ENCODE data around the gene JSRP1. TPM values are rescaled to one million over a fixed set of nuclear protein-coding genes. Genes with fewer than 3 reads are reported as not detected.

The JSRP1 gene
- total RNA-seq, 1 donor from 2014 or later, result not detected

DNA sequence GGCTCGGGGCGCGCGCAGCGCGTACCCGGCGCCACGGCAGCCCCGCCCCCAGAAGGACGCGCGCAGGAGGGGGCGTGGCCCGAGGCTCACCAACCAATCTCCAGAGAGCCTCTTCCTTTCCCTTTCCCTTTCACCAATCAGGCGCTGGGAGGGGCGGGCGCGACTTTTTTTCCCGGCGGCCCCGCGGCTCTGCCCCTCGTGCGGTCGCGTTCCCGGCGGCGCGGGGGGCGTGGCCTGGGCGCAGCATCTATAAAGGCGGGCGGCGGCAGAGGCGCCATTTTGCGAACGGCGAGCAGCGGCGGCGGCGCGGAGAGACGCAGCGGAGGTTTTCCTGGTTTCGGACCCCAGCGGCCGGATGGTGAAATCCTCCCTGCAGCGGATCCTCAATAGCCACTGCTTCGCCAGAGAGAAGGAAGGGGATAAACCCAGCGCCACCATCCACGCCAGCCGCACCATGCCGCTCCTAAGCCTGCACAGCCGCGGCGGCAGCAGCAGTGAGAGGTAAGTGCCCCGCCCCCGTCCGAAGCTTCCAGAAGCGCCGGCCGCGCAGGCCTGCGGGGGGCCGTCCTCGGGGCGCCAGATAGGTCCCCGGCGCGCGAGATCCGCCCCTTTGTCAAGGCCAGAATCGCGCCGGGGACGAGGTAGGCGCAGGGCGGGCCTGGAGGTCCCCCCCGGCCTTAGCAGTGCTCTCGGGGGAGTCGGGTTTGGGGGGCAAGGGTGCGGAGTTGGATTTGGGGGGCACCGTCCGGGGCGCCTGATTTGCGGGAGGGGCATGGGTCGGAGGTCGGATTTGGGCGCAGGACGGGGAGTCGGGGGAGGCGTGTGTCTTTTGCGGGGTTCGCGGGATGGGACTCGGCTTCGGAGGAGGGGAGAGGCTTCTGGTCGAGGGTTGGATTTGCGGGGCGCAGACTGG, 13.3 kb upstream of the JSRP1 start:
- DNase-seq (peak; percentile 99), ATAC-seq (peak; percentile 87)
- intact Hi-C loops (cut with micrococcal nuclease), result no loop called here

DNA sequence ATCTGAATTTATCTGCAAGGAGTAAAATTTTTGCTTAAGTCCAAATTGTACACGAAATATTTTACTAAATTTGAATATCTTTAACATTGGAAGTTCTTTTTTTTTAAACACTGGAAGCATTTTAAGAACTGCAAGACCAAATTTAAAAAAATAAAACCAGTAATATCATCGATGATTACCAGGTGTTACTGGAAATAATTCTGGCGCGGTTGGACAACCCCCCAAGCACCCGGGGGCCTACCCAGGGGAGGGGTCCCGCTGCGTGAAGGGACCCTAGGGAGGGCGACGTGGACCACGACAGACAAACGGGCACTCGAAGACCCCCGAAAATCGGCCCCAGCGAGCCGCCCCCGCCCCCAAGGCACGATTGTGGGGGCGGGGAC, 12.6 kb upstream of the JSRP1 start:
- intact Hi-C loops (cut with micrococcal nuclease), result no loop called here
- DNase-seq (no peak), ATAC-seq (no peak)

DNA sequence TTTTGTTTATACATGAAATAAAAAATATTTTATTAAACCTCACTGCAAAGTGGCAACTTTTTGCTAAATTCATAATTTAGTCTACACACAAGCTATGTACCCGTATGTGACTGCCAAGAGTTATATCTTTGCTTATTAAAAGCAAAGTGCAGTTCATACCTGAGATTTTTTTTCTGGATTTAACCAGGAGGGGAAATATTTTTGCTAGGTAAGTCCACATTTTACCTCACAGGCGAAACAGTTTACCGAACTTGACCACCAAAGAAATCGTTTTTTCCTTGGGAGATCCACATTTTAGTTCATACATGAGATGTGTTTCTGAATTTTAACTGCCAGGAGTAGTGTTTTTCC, 12.2 kb upstream of the JSRP1 start:
- ATAC-seq (no peak), DNase-seq (no peak)
- intact Hi-C loops (cut with micrococcal nuclease), result no loop called here

DNA sequence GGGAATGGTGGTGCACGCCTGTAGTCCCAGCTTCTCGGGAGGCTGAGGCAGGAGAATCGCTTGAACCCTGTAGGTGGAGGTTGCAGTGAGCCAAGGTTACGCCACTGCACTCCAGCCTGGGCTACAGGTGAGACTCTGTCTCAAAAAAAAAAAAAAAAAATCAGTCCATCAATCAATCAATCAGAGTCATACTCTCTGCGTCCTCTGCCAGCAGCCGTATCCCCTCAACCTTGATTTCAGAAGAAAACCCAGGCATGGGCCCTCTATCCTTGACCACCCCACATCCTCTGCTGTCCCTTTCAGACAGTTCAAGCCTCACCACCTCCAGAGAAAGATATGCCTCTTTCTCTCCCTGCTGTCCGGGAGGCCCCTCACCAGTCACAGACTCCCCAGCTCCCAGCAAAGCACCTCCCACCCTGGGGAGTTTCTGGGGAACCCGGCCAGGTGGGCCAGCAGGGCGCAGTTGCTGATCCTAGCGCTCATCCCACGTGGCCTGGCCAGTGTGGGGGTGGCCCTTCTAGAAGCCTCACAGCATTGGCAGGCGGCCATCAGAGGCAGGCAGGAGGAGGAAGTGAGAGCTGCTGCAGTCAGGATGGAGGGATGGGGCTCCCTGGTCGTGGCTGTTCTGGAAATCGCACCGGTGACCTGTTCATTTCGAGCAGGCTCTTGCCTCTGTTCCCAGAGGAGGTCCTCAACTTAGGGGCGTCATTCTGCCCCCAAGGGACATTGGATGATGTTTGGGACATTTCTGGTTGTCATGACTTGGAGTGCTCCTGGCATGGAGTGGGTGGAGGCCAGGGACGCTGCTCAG, 10.2 kb upstream of the JSRP1 start:
- peak; percentile 92 for DNase-seq
- ATAC-seq, result no peak
- intact Hi-C loops (cut with micrococcal nuclease), result no loop called here

DNA sequence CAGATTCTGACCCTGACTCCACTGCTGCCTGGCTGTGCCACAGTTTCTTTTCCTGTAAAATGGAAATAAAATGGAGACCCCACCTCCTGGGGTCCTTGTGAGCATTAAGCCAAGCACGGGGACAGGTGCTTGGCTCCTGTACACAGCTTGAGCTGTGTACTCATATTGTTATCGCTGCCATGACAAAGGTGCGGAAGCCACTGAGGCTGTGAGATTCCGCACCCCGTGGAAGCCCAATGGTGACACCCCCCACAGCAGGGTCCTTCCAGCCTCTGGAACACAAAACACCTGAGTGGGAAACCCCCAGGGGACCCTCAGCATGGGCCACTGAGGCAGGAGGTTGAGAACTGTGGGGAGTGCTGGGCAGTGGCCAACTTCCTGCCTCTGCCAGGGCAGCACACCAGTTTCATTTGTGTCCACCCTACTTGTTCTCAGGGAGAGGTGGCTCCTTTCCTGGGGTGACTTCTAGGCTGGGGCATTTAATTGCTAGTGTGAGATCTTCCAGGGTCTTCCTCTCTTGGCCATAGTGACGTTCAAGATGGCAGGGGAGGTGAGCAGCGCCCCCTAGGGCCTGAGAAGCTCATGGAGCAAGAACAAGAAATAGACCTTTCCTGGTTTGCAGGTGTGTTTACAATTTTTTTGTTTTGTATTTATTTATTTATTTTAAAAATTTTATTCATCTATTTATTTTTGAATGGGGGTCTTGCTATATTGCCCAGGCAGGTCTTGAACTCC, 5.4 kb upstream of the JSRP1 start:
- DNase-seq (peak; percentile 66), ATAC-seq (no peak)
- intact Hi-C loops (cut with micrococcal nuclease), result no loop called here

DNA sequence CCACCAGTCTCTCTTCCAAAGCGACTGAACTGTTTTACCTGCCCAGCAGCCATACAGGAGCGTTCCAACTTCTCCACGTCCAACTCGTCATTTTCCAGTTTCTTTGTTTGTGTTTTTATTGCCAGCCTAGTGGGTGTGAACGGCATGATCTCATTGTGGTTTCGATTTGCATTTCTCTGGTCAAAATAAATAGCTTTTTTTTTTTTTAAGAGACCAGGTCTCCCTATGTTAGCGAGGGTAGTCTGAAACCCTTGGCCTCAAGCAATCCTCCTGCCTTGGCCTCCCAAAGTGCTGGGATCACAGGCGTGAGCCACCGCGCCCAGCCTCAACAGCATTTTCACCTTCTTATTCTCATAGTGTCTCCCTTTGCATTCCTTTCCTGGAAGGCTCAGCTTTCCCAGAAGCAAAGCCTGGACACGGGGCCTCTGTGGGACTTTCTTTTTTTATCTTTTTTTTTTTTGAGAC, 4.2 kb upstream of the JSRP1 start:
- intact Hi-C loops (cut with micrococcal nuclease), result no loop called here
- ATAC-seq, result no peak
- DNase-seq, result no peak

DNA sequence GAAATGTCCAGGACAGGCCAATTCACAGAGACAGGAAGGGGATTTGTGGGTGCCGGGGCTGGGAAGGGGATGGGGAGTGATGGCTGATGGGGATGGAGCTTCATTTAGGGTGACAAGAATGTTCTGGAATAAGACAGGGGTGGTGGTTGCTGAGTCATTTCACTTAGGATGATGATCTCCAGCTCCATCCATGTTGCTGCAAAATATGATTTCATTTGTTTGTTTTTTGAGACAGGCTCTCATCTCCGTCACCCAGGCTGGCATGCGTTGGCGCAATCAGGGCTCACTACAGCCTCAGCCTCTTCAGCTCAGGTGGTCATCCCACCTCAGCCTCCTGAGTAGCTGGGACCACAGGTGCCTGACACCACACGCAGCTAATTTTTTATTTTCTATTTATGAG, 3.1 kb upstream of the JSRP1 start:
- DNase-seq (no peak), ATAC-seq (no peak)
- intact Hi-C loops (cut with micrococcal nuclease), result no loop called here

DNA sequence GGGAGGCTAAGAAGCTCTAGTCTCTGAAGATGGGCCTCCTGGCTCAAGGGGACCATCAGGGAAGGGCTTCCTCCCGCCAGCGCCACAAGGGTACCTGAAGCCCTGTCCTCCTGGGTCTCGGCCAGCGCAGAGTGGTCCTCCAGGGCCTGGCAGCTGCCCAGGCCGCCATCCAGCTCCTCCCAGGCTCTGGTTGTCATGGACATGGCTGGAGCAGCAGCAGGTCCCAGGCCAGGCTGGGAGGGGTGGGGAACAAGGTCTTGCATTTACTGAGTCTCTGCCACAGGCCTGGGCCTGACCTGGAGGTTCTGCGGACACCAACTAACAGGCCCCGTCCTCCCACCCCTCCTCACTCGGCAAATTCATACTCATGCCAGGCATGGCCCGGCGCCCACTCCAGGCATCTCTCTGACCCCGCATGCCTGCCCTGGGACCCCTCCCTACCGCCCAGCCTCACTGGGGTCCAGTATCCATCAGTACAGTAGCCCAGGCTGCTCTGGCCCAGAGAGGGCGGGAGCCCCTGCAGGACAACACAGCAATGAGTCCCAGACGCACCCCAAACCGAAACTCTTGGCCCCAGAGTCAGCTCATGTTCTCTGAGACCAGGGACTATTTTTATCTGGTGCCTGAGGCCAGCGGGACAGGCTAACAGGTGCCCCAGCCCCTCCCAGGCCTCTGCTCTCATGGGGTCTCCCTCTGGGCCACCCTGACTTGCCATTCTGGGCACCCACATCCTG, 938 bp downstream of the JSRP1 start:
- no peak for DNase-seq
- ATAC-seq, result no peak
- intact Hi-C loops (cut with micrococcal nuclease), result no loop called here

DNA sequence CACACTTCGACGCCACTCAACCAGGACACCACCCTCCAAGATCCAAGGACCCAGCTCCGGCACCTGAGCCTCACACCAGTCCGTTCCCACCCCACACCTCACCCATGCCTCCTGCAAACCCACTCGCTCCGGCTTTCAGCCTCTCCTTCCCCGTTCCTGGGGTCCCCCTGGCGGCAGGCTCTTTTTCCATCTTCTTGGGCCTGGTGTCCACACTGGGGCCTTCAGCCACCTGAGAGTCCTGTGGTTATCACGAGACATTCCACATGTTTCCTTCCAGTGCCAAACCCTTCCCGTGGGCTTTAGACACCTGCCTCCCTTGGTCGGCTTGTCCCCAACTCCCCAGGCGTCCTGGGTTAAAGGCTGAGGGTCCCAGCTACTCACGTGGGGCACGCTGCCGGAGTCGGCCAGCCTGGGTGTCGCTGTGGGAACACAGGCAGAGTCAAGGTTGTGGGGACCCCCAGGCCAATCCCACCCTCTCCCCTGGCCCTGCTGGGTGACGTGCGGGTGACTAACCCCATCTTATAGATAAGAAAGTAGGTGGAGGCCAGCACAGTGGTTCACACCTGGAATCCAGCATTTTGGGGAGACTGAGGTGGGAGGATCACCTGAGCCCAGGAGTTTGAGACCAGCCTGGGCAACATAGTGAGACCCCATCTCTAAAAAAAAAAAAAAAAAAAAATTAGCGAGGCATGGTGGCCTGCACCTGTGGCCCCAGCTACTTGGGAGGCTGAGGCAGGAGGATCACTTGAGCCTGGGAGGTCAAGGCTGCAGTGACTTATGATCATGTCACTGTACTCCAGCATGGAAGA, 1.9 kb downstream of the JSRP1 start:
- intact Hi-C loops (cut with micrococcal nuclease), result no loop called here
- DNase-seq (no peak), ATAC-seq (peak; percentile 24)

DNA sequence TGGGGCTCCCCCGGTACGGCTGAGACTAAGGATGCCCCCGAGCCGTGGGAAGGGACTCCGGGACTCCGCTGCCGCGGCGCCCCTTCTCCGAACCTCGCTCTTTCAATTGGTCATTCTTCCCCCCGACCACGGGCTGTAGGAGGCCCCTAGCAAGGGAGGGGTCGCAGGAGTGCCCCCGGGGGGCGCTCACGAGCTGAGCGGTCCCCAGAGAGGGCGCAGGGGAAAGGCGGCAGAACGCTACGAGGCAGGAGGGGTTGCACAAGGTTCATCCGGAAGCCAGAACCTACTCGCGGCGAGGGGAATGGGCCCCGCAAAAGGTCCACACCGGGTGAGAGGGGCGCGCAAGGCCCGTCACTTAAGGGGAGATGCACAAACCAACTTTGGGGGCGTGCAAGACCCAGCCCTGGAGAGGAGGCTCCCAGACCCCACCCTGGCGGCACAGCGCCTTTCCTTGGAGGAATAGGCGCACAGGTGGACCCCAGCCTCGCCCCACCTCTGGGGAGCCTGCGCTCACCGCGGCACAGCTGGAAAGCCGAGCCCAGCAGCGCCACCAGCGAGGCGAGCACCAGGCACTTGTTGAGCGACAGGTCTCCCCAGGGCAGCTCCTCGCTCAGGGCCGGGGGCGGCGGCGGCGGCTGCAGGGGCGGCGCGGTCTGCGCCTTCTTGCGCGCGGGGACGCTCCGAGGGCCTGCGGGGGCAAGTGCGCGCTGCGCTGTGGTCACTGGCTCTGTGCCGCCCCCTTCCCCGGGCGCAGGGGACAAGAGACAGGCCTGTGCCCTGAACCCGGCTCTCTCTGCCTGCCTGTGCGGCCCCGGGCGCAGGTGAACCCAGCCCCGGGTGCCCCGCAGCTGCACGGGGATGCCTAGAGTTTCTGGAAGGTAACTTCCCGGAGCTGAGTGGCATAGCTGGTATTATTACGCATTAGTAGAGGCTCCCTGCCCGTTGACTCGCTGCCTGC, 2.8 kb downstream of the JSRP1 start:
- DNase-seq (no peak), ATAC-seq (no peak)
- intact Hi-C loops (cut with micrococcal nuclease), result no loop called here

DNA sequence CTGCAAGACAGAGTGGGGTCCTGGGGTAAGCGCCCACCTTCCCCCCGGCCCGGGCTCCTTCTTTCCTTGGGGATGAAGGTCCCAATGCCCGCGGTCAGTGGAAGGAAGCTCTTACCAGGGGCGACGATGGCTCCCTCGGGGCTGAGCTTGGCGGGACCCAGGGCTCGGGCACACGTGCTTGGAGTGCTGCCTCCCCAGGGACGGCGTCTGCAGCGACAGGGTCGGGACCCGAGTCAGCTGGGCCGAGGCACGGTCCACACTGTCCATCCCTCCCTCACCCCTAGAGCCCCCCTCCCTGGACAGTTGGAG, 3.5 kb downstream of the JSRP1 start:
- ATAC-seq (no peak), DNase-seq (no peak)
- intact Hi-C loops (cut with micrococcal nuclease), result no loop called here

DNA sequence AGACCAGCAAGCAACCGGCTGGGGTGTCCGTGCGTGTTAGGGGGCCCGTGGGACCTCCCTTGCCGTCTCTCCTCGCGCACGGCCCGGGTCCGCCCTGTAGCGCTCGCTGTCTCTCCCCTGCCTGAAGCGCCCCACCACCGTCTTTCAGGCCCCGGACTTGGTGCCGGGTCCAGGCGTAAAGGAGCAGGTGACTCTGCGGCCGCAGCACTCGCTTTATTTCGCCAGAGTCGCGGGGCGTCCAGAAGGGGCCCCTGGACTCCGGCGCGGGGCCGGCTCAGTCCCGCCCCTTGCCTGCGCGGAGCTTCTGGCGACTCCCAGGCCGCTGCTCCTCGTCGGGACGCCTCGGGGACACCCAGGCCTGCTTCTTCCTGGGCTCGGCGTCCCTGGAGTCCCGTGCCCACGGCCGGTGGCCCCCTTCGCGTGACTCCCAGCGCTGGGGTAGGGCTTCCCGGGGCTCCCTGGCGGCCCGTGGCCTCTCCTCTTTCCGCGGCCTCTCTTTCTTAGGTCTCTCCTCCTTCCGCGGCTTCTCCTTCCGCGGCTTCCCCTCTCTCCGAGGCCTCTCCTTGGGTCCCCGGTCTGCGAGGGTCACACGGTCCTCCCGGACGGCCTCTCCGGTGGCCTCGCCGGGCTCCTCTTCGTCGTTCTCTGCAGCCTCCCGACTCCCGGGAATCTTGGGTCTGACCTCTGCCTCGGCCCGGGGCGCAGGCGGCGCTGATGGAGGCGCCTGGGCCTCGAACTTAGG, 4.0 kb downstream of the JSRP1 start:
- intact Hi-C loops (cut with micrococcal nuclease), result no loop called here
- ATAC-seq (no peak), DNase-seq (peak; percentile 24)

DNA sequence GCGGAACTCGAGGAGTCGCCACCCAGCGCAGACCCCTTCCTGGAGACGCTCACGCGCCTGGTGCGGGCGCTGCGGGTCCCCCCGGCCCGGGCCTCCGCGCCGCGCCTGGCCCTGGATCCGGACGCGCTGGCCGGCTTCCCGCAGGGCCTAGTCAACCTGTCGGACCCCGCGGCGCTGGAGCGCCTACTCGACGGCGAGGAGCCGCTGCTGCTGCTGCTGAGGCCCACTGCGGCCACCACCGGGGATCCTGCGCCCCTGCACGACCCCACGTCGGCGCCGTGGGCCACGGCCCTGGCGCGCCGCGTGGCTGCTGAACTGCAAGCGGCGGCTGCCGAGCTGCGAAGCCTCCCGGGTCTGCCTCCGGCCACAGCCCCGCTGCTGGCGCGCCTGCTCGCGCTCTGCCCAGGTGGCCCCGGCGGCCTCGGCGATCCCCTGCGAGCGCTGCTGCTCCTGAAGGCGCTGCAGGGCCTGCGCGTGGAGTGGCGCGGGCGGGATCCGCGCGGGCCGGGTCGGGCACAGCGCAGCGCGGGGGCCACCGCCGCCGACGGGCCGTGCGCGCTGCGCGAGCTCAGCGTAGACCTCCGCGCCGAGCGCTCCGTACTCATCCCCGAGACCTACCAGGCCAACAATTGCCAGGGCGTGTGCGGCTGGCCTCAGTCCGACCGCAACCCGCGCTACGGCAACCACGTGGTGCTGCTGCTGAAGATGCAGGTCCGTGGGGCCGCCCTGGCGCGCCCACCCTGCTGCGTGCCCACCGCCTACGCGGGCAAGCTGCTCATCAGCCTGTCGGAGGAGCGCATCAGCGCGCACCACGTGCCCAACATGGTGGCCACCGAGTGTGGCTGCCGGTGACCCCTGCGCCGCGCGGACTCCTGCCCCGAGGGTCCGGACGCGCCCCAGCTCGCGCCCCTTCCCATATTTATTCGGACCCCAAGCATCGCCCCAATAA, 4.8 kb downstream of the JSRP1 start:
- DNase-seq (peak; percentile 32), ATAC-seq (no peak)
- intact Hi-C loops (cut with micrococcal nuclease), result no loop called here

DNA sequence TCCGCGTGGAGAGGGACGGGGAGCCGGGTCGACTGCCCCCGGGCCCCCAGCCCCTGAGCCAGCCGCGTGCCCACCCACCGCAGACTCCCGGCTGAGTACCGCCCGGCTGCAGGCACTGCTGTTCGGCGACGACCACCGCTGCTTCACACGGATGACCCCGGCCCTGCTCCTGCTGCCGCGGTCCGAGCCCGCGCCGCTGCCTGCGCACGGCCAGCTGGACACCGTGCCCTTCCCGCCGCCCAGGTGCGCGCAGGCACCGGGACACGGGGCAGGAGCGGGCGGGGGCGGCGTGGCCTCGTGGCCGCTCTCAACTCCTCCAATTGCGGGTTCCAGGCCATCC, 5.5 kb downstream of the JSRP1 start:
- ATAC-seq, result no peak
- DNase-seq, result peak; percentile 21
- intact Hi-C loops (cut with micrococcal nuclease), result no loop called here

DNA sequence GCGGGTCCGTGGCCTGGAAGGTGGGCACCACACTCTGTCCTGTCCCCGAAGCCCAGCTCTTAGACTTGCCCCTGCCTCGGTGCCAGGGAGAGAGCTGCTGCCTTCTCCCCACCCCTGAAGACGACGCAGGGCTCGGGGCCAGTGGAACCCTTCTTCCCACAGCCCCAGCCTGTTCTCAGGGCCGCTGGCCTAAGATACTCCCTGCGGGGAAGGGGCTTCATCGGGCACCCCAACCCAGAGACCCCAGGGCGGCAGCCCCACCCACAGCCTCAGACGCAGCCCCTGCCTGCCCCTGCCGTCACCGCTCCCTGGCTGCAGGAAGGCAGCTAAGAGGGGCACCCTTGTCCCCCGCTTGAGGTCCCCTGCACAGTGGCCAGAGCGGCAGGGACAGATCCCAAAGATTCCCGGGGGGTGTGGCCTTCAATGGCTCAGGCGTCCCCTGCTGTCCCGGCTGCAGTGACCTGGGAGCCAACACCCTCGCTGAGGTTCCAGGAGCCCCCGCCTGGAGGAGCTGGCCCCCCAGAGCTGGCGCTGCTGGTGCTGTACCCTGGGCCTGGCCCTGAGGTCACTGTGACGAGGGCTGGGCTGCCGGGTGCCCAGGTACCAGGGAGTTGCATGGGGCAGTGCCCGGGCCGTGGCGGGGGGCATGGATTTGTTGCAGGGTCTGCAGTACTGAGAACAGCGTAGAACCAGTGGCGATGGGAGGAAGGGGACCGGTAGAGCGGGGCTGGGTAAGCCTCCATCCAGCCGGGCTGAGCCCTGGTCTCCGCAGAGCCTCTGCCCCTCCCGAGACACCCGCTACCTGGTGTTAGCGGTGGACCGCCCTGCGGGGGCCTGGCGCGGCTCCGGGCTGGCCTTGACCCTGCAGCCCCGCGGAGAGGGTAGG, 6.1 kb downstream of the JSRP1 start:
- intact Hi-C loops (cut with micrococcal nuclease), result no loop called here
- DNase-seq (peak; percentile 27), ATAC-seq (peak; percentile 2)

All from left ventricle myocardium superior (tissue), 1 donor.